Stimulated activated naive CD4-positive, alpha-beta T cell (primary cell): ENCODE measurements around the gene PLPPR5.
"Not testable (repeated sequence)": the region's sequence is repeated elsewhere in the genome, so short reads cannot be mapped to it uniquely, and the experiment has no call there.

Source experiments
- DNase-seq, 6 experiments: peaks; one replicate each; lab custom pipeline; 2025; lab: John Stamatoyannopoulos, UW

The PLPPR5 gene, protein sequence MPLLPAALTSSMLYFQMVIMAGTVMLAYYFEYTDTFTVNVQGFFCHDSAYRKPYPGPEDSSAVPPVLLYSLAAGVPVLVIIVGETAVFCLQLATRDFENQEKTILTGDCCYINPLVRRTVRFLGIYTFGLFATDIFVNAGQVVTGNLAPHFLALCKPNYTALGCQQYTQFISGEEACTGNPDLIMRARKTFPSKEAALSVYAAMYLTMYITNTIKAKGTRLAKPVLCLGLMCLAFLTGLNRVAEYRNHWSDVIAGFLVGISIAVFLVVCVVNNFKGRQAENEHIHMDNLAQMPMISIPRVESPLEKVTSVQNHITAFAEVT

GRCh38 chr1:99004861-99005442 is at the start of gene PLPPR5:
TSS of gene PLPPR5 (minus strand) at chr1:99004861. CDS start at chr1:99004671, 190 bp downstream.
- peak in 1 of 6 experiments; percentile 15 for DNase-seq

DNA sequence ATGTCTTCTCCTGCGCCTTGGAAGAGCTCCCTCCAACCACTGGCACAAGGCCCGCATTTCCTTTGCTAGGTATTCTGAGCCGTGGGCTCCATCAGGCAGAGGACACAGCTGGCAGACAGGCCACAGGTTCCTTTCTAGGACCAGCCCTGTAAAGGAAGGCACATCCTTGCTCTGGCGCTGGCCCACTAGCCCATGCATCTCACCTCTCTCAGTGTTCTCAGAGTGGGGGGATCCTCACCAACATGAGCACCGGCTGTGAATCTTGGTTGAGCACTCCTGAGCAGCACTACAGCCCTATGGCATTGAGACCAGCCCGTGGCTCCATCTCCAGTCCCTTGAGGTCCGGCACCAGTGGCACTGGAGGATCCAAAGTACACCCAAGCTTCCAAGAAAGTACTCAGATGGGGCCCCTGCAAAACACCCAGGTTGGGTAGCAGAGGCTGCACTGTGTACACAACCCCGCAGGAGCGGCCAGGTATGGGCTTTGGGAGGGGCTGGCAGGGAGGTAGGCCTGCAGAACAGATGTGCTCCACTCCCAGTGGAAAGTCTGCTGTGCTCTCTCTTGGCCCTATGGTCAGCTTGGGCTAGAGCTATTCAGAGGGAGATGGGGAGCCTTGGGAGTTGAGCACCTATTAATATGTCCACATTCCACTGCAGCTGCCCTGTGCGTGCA is 47.1 kb upstream of the PLPPR5 start:
- DNase-seq = no peak

GRCh38 chr1:99049745-99050144 is 45.1 kb upstream of the PLPPR5 start:
- DNase-seq = no peak

GRCh38 chr1:99036746-99037145 is 32.1 kb upstream of the PLPPR5 start:
- not testable (repeated sequence) for DNase-seq

DNA sequence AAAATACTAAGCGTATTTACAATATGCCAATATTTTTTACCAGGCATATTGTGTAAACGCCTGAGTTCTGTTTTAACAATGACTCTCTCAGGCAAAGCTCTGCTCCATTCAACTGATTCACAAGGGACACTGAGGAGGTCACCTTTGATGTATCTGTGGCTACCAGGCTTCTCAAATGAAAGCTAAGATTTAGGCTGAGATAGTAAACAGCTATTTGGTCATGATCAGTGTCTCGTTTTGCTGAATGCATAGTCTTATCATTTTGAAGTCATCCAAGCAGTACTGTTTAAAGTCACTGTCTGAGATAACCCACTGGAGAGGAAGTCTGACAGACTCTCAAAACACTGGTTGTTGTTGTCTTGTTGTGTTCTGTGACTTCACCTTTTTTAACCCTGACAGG is 13.7 kb upstream of the PLPPR5 start:
- no peak for DNase-seq

DNA sequence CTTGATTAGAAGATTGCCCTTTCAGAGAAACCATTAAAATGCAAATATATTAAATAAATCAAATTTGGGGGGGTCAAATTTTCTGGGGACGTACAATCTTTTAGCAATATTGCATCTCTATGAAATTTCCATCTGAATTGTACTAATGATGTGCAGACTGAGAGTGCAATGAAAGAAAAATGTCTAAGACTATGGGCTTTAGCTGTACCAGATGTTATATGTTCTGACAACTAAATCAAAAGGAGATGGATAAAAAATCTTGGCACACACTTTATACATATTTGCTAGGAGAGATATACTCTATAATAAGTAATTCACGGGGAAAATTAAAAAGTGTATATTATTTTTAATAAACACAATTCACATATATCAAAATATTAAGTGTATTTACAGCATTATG is 13.0 kb upstream of the PLPPR5 start:
- DNase-seq = no peak

DNA sequence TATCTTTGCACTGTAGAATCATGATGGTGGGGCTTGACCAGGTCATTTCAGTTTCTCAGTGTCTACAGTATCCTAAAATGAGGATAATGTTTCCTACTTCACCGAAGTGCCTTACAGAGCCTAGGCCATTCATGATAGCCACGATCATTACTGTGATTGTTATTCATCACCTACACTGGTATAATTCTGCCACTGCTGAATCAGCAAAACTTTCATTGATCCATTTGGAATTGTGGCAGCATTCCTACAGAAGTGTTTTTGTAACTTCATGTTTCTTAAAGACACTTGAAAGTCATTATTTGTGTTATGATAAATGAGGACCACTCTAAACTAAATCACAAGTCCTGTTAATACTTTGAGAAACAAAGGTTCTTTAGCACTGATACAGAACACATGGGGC is 6.0 kb upstream of the PLPPR5 start:
- DNase-seq = no peak

- no peak for DNase-seq
Observed at GRCh38 chr1:99007366-99007765, 2.7 kb upstream of the PLPPR5 start.

GRCh38 chr1:99005537-99005942 is 879 bp upstream of the PLPPR5 start:
- DNase-seq = no peak

GRCh38 chr1:99004254-99004860 is 304 bp downstream of the PLPPR5 start:
- DNase-seq = peak in 3 of 6 experiments; percentile 5 to 24 (median 16)

DNA sequence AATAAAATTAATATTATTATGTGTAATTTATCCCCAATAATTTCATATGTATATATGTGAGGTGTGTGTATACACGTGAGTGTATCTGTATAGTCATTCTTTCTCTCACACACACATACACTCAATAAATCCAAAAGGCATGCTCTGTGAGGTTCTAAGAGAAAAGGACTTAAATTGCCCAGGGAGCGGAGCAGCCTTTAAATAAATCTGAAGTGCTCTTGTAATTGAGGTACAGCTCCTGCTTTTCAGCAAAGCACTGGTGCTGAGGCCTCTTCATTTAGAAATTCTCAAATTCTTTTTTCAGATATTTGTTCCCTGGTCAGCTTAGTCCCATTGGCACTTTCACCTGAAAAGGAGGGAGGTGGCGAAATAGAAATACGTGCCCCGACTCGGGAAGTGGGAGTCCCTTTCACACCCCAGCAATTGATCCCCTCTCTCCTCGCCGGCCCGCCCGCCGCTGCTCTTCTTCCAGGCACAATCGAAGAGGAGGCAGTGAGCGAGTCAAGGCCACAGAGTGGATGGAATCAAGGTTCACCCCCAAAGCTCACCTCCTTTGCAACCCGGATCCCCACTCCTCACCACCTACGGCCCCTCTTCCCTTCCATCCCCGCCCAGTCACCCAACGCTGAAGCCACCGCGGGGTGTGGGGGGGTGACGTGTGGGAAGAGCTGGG is 944 bp downstream of the PLPPR5 start:
- DNase-seq = peak in 1 of 6 experiments; percentile 18

GRCh38 chr1:98992844-98993243 is 11.8 kb downstream of the PLPPR5 start:
- DNase-seq = no peak

GRCh38 chr1:98991127-98992012 is 13.3 kb downstream of the PLPPR5 start:
- no peak for DNase-seq

DNA sequence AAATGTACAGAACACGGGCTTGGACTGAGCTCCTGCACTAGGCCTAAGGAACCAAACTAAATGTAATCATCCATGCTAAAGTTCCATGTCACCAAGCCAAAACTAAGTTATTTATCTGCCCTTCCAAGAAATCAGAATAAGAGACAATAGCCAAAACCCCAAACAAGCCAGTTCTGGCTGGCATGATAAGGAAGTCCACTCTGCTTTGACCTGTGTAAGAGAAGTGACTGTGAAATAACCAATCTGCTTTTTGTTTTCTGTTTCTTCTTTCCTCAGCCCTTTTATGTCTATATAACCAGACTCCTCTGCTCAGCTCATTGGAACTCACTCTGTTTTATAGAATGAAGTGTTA is 15.1 kb downstream of the PLPPR5 start:
- DNase-seq = no peak

DNA sequence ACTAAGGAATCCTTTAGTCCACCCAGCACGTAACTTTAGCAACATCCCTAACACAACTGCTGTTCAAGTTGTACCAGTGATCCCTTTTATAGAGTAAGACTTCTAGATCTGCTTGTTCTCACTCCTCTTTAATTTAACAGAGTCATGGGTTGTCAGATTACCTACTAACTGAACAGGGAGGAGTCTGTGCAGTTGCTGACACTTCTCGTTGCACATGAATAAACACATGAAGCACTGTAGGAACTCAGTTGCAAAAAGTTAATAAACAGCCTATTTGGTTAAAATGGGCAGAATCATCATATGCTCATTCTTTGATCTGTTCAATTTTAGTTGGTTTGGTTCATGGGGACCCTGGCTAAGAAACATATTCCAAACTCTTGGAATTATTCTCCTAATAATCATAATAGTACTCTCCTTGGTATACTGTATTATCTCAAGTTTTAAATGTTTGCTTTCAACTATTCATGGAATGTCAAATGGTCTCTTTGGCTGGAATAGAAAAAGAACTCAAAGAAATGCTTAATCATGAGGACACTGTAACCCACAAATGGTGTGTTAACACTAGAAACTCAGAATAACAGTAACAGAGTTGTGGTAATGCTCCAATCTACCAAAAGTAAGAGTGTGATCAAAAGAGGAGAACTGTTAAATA is 15.6 kb downstream of the PLPPR5 start:
- DNase-seq = no peak

DNA sequence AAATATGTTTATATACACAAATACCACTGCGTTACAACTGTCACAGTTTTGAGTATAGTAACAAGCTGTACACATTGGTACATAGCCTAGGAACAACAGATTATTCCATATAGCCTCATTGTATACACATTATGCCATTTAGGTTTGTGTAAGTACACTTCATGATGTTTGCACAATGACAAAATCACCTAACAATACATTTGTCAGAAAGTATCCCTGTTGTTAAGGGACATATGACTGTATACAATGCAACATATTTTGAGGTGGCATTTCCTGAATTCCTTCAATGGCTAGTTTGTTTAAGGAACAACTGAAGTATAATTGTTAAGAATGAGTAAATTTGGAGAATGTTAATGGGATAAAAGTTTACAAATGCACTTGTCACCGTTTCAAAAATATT is 19.0 kb downstream of the PLPPR5 start:
- no peak for DNase-seq

DNA sequence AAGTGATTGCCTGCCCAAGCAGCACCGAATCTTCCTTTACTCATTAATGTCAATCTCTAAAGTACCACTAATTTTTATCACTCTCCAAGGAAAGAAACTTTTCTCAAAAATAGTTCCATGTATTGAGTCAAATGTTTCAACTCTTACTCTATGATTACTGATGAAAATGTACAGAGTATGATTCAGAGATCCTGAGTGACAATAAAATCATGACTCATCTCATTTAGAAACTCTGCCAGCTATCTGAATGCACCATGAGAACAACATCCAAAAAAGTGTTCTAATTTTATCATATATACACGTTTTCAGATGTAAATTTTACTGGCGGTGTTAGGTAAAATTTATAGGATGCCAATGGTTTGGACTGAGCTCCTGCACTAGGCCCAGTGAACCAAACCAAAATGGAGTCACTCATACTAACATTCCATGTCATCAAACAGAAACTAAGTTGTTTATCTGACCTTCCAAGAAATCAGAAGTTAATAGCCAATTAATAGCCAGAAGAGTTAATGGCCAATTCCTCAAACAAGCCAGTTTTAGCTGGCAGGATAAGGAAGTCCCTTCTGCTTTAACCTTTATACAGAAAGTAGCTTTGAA is 22.6 kb downstream of the PLPPR5 start:
- DNase-seq = no peak

- no peak for DNase-seq
Observed at GRCh38 chr1:98979463-98979862, 25.2 kb downstream of the PLPPR5 start.

GRCh38 chr1:98975810-98976209 is 28.9 kb downstream of the PLPPR5 start:
- no peak for DNase-seq

- DNase-seq = no peak
Observed at GRCh38 chr1:98975113-98975512, 29.5 kb downstream of the PLPPR5 start.
